Measurements from ENCODE around the gene GNPDA2. TPM values are rescaled to one million over a fixed set of nuclear protein-coding genes. Genes with fewer than 3 reads are reported as not detected.
A peak's percentile ranks its signal among the peaks of the same experiment; 100 is the strongest.
"Not testable (repeated sequence)": the region's sequence is repeated elsewhere in the genome, so short reads cannot be mapped to it uniquely, and the experiment has no call there.

GNPDA2 gene
- total and polyA plus RNA-seq, 8 donors = 2.6 to 10.1 (median 4.4) TPM

- no peak for ATAC-seq
- Histone ChIP-seq H3K4me3 (no peak overlapping the region), H3K36me3 (no peaks in the 10 kb centered on the region), H3K27me3 (no peaks in the 10 kb centered on the region), H3K9me3 (no peaks in the 10 kb centered on the region), H3K27ac (no peak overlapping the region), H3K4me1 (no peaks in the 10 kb centered on the region)
- no peak for TF ChIP-seq CTCF (IDR thresholded peaks at IDR 0.05)
- DNase-seq = no peak
- 91 to 96% methylated on average over 2 of the region's 2 CpGs for WGBS, 2 donors
- intact Hi-C loops (cut with DNase I) = no loop called here
- FAIRE-seq = no peak
Measured at GRCh38 chr4:44736900-44737299, 10.5 kb upstream of the GNPDA2 start.

- H3K9me3 ChIP-seq; intact Hi-C loops (cut with DNase I); H3K27me3 ChIP-seq; H3K36me3 ChIP-seq; DNase-seq; ATAC-seq; FAIRE-seq; H3K4me3 ChIP-seq; H3K27ac ChIP-seq: not testable (repeated sequence)
- WGBS, 2 donors = 88 to 92% methylated on average over 9 of the region's 9 CpGs
- H3K4me1 ChIP-seq = peaks cover 0 to 15% (median 6%) of the 10 kb centered on the region in 3 donors
Measured at GRCh38 chr4:44728694-44729093, 2.3 kb upstream of the GNPDA2 start.

- no peaks in the 10 kb centered on the region for H3K36me3 ChIP-seq
- H3K4me3 ChIP-seq = peak overlapping the region in 1 of 4 donors; percentile 67
- no peak overlapping the region for H3K27ac ChIP-seq
- TF ChIP-seq CTCF (IDR thresholded peaks at IDR 0.05) = no peak
- H3K27me3 ChIP-seq = no peaks in the 10 kb centered on the region
- DNase-seq (no peak), FAIRE-seq (no peak), ATAC-seq (no peak)
- intact Hi-C loops (cut with DNase I) = no loop called here
- 70 to 76% methylated on average over 6 of the region's 6 CpGs for WGBS, 2 donors
- no peaks in the 10 kb centered on the region for H3K9me3 ChIP-seq
- peaks cover 0 to 15% (median 6%) of the 10 kb centered on the region in 3 donors for H3K4me1 ChIP-seq
Measured at GRCh38 chr4:44727471-44727870, 1.1 kb upstream of the GNPDA2 start.

GRCh38 chr4:44725726-44726037, 674 bp downstream of the GNPDA2 start:
- intact Hi-C loops (cut with DNase I) = no loop called here
- ATAC-seq = peak in 3 of 4 donors; percentile 20 to 57 (median 32)
- no peaks in the 10 kb centered on the region for H3K9me3 ChIP-seq
- H3K4me3 ChIP-seq = peak overlapping the region; percentile 67 to 86 (median 75)
- FAIRE-seq = no peak
- H3K36me3 ChIP-seq = no peaks in the 10 kb centered on the region
- peak overlapping the region; percentile 35 to 73 (median 50) for H3K27ac ChIP-seq
- peak in 1 of 6 donors; percentile 32 for DNase-seq
- H3K4me1 ChIP-seq = peaks cover 0 to 15% (median 6%) of the 10 kb centered on the region in 3 donors
- TF ChIP-seq CTCF (IDR thresholded peaks at IDR 0.05) = no peak
- no peaks in the 10 kb centered on the region for H3K27me3 ChIP-seq
- 0% methylated on average over 9 of the region's 9 CpGs for WGBS, 2 donors

- 37 to 38% methylated on average over 6 of the region's 6 CpGs for WGBS, 2 donors
- peak overlapping the region in 2 of 4 donors; percentile 67 to 86 for H3K4me3 ChIP-seq
Measured at GRCh38 chr4:44725166-44725565, 1.2 kb downstream of the GNPDA2 start.

More at GRCh38 chr4:44725166-44725565, 1.2 kb downstream of the GNPDA2 start:
- ATAC-seq = no peak
- Histone ChIP-seq H3K4me1 (peaks cover 0 to 15% (median 6%) of the 10 kb centered on the region in 3 donors), H3K27ac (no peak overlapping the region), H3K36me3 (no peaks in the 10 kb centered on the region), H3K9me3 (no peaks in the 10 kb centered on the region), H3K27me3 (no peaks in the 10 kb centered on the region)
- no peak for FAIRE-seq
- DNase-seq = no peak
- TF ChIP-seq CTCF (IDR thresholded peaks at IDR 0.05) = no peak
- intact Hi-C loops (cut with DNase I) = no loop called here
